ENCODE measurements around the gene PSPC1. TPM values are rescaled to one million over a fixed set of nuclear protein-coding genes. Genes with fewer than 3 reads are reported as not detected.
"Not testable (repeated sequence)": the region's sequence is repeated elsewhere in the genome, so short reads cannot be mapped to it uniquely, and the experiment has no call there.

The PSPC1 gene
- polyA plus RNA-seq, 12 donors = 39.7 to 55.6 (median 48.0) TPM; not detected in 1

DNA sequence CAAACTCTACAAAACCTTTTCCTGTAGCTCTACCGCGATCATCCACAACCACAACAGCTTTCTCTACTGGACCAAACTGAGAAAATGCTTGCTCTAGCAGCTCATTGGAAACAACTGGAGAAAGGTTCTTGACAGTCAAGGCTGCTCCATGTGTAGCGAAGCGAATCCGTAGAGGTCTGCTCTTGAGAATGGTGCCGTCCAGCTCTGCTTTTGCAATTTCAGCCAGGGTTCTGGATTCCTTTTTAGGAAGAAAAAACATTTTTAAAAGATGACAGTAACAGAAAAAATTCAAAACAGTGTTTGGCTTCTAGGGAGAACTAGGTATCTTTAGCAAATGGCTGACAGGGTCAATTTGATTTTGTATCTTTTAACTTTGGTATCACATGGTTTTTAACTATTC is 10.4 kb downstream of the PSPC1 start:
- no peak for DNase-seq

DNA sequence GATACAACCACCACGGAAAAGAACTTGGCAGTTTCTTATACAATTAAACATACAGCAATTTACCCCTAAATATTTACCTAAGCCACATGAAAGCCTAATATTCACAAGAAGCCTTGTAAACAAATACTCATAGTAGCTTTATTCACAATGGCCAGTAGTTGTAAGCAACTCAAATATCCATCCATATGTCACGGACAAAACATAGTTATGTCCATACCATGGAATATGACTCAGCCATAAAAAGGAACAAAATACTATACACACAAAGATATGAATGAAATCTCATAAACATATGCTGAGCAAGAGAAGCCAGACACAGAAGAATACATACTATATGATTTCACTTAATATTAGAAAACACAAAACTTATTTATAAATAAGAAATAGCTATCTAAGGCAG is 12.9 kb downstream of the PSPC1 start:
- DNase-seq = no peak

DNA sequence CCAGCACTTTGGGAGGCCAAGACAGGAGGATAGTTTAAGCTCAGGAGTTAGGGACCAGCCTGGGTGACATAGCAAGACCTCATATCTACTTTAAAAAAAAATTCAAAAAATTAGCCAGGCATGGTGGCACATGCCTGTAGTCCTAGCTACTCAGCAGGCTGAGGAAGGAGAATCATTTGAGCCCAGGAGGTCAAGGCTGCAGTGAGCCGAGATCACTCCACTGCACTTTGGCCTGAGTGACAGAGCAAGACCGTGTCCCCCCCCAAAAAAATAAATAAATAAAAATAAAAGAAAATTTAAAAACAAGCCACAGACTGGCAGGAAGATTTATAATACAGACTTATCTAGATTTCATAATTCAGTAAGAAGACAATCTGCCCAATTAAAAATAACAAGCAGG is 14.8 kb downstream of the PSPC1 start:
- no peak for DNase-seq

DNA sequence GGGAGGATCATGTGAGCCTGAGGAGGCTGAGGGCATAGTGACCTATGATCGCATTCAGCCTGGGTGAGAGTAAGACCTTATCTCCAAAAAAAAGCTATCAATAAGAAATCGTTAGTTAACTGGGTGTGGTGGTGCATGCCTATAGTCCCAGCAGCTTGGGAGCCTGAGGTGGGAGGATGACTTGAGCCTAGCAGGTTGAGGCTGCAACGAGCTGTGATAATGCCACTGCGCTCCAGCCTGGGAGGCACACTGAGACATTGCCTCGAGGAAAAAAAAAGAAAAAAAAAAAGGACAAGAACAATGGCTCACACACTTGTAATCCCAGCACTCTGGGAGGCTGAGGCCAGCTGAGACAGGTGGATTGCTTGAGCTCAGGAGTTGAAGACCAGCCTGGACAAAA is 16.2 kb downstream of the PSPC1 start:
- no peak for DNase-seq

DNA sequence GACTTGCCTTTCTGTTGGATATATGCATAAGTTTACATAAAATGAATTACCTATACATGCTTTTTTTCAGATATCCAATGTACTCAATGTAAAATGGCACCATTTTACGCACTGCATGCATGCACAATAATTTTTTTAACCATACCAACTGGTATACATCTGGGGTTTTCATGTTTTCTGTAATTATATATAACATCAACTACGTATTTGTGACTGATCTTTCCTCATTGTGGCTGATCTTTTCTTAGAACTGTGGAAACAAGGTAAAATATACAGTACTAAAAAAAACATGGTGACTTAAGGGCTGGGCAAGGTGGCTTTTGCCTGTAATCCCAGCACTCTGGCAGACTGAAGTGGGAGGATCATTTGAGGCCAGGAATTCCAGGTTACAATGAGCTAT is 18.5 kb downstream of the PSPC1 start:
- DNase-seq = no peak

DNA sequence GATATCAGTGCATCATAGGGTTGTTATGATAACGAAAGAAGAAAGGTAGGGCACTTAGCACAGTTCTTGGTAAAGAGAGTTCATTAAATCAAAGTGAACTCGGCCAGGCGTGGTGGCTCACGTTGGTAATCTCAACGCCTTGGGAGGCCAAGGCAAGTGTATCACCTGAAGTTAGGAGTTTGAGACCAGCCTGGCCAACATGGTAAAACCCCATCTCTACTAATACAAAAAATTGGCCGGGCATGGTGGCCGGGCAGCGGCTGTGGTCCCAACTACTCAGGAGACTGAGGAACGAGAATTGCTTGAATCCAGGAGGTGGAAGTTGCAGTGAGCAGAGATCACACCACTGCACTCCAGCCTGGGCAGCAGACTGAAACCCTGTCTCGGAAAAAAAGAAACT is 19.1 kb downstream of the PSPC1 start:
- no peak for DNase-seq

DNA sequence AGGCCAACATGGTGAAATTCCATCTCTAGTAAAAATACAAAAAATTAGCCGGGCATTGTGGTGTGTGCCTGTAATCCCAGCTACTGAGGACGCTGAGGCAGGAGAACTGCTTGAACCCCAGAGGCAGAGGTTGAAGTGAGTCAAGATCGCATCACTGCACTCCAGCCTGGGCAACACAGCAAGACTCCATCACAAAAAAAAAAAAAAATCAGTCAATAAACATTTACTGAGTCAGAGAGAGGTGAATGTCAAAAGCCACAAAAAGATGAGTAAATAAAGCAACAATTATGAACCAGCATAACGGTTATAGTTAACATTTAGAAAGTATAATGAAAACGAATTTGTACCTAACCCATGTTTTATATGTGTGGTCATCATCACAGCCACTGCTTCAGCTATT is 23.1 kb downstream of the PSPC1 start:
- DNase-seq = no peak

DNA sequence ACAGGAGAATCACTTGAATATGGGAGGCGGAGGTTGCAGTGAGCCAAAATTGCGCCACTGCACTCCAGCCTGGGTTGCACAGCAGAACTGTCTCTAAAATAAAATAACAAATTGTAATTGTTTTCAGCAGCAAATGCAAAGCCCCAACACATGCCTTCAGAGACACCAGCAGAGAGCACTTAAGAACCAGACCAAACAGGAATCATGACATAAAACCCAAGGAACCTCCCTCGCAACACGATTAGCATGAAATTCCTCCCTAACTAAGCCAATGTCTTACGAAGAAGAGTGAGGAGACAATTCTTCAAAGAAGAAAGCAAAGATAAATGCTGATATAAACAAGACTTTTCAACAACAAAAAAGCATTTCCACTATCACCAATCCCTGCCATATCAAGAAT is 40.1 kb downstream of the PSPC1 start:
- DNase-seq = no peak

DNA sequence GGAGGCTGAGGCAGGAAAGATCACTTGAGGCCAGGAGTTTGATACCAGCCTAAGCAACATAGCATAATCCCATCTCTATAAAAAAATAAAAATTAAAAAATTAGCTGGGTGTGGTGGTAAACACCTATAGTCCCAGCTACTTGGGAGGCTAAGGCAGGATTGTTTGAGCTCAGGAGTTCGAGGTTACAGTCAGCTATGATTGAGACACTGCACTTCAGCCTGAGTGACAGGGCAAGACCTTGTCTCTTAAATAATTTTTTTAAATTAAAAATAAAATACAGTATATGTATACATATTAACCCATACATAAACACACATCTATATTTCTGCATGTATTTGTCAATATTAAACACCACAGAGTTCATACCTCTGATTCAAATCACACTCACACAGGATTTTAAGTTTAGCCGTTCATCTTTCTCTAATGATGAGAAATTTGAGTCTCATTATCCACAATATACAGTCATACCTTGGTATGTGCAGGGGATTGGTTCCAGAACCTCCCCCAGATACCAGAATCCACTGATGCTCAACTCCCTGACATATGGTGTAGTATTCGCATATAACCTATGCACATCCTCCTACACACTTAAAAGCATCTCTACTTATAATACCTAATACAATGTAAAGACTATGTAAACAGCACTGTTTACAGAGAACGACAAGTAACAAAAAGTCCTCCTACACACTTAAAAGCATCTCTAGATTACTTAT is 44.7 kb downstream of the PSPC1 start:
- no peak for DNase-seq

DNA sequence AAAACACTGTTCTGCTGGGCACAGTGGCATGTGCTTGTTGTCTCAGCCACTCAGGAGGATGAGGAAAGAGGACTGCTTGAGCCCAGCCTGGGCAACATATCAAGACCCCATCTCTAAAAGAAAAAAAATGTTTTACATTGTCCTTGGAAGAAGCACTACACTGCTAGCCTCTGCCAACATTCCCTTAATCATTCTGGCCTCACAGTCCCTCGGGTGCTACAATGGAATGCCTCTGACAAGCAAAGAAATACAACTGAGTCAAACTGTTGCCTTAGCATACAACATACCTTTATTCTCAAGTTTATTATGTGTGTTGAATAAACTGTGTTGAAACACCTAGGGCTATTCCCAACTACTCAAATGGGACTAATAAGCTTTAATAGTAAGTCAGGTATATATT is 56.1 kb downstream of the PSPC1 start:
- no peak for DNase-seq

DNA sequence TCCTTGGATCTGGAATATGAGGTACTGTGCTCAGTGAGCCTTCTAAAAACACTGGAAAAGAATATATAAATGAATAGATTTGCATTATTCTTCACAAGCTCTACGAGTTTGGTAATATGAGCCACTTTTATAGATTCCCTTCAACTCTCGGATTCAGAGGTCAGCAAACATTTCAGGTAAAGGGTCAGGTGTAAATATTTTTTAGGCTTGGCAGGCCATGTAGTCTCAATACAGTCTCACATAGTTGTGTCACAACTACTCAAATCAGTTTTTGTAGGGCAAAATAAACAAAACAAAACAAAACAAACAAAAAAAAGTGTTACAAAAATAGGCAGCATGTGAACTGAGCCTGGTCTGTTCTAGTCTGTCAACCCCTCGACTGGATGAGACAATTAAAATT is 57.4 kb downstream of the PSPC1 start:
- DNase-seq = no peak

DNA sequence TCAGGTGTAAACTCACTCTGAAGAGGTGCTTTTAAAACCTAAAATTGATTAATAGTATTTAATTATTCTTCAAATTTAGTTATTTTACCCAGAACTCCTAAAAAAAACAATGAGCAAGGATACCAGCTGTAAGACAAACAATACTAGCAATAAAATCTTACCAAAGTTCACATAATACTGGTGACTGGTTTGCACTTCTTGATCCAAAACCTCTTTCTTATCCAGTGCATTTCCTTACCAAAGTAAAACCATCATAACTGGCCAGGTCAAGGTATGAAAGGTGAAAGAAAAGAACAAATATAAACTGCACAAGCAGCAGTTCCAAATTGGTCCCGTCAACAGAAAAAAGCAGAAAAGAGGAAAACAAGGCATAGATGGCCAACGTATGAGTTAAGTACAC is 62.7 kb downstream of the PSPC1 start:
- no peak for DNase-seq

DNA sequence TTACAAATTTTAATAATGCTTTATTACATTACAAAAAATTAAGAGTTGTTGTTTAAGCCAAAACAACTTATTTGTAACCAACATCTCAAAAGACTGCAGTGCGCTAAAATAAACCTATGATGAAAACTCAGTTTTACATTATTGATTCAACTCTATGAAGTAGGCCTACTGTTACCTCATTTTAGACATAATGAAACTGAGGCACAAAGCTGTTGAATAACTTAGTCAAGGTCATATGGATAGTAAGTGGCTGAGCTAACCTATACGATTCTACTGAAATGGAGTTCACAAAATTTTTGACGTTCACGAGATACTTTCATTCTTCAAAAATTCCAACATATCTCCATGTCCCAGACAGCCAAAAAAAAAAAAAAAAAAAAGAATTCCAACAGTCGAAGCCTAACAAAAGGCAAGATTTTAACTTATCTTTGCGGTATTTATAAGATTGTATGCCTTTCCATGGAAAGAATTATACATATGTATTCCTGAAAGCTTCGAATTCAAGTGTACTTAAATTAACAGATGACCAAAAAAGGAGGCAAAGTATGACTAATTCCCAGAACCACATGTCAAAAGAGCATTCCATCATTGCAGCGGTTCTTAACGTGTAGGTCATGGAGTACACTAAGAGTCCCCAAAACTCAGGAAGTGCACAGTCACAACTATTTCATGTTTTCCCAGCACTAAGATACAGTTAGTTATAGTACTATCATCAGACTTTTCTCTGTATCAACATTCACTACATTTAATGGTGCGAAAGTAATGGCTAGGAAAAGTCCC is 69.4 kb downstream of the PSPC1 start:
- DNase-seq = no peak

DNA sequence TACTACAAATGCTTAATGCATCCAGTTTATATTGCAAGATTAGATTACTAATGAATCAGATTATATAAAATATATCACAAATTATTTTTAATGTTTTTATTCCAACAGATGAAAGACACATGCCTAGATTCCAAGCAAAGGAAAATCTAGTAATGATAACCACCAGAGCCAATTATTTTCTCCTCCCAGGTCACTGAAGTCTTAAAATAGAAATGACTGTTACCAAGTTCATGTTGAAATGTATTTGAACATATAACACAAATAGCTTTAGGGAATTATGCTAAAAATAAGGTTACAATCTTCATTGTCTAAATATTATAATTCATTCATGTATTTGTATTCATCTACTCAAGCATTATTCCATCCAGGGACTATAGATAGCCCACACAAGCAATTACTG is 73.0 kb downstream of the PSPC1 start:
- not testable (repeated sequence) for DNase-seq

DNA sequence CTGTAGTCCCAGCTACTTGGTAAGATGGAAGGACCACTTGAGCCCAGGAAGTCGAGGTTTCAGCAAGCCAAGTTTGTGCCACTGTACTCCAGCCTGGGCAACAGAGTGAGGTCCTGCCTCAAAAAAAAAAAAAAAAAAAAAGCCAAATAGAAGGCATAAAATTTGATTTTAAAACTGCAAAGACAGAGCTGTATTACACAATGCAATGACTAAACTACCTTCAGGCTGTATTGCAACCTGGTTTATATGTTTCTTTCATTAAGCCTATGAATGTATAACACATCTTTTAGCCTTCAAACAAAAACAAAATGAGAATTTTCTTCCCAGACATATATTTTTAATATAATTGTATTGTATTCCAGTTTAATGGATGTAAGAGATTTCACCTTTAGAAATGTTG is 73.7 kb downstream of the PSPC1 start:
- not testable (repeated sequence) for DNase-seq

DNA sequence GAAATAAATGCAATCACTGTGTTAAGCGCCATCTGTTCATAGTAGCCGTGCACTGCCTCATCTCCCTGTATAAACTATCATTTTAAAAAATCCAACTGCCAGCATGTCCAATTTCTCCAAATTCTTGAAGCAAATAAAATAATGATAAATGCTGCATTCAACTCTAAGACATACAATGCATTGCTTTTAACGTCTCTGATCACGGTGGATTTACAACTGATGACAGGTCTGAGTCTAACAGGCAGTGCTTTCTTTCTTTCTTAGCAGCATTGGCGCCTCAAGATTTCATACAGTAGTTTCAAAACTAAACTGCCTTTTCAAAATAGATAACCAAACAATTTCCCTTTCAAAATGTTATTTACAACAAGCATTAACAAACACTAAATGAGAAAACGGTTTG is 78.5 kb downstream of the PSPC1 start:
- not testable (repeated sequence) for DNase-seq

DNA sequence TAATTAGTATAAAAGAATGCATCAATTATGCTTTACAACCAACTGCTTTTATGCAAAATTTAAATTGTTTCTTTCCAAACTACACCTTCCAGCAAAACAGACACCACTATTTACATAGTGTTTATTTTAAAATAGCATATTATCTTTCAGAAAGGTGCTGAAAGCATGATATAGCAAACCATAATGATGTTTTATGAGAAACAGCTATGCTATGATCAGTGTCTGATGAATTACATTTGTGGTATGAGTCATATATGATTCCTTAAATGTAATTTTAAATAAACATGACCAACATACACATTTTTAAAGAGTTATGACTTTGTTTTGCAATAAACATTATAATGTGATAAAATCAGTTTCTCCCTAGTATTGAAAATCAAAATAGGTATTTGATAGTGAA is 81.1 kb downstream of the PSPC1 start:
- not testable (repeated sequence) for DNase-seq

DNA sequence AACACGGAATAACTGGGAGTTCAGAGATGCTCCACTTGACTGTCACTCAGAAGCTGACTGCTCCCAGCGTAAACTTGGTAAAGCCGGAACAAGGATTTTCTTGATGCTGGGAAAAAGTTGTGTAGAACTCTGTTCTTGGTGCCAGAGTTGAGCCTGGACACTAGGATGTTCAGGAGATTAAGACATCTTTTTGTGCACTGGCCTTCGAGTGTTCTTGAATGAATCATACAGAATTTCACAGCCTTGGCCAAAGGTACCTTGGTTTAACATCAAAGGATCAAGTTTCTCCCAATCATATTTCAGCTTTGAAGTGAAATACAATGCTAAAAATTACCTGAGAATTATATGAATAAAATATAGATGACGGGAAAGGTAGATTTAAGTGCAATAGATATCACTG is 81.8 kb downstream of the PSPC1 start:
- not testable (repeated sequence) for DNase-seq

DNA sequence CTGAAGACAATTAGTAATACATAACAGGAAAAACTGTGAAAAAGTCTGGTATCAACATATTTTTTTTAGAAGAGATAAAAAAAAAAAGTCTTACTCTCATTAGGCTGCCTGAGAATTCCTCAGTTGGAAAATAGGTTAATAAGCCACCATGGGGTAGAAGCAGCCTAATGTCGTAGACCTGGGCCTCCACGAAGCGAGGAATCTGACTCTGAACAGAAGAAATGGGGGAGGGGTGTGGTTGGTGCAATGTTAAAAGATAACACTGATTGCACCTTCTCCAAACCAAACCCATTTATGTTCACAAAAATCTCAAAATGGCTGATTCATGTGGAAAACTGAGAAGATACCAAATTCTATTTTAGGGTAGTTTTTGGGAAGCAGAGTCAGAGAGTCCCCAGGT is 86.9 kb downstream of the PSPC1 start:
- no peak for DNase-seq

DNA sequence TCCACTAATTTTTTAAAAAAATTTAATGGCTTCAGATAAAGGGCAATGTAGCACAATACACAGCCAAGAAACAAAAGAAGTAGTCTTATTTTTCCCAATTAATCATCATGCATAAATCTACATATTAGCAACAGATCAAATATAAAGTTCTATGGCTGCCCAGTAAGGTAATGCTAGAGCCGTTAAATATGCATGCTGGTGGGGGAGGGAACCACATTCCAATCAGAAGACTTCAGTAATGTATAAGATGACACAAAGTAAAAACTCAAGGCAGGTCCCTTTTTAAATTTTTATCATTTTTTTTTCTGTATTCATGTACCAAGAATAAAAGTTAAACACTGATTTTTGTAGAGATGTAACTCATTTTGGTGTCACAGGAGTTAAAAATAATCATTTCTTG is 87.3 kb downstream of the PSPC1 start:
- no peak for DNase-seq

DNA sequence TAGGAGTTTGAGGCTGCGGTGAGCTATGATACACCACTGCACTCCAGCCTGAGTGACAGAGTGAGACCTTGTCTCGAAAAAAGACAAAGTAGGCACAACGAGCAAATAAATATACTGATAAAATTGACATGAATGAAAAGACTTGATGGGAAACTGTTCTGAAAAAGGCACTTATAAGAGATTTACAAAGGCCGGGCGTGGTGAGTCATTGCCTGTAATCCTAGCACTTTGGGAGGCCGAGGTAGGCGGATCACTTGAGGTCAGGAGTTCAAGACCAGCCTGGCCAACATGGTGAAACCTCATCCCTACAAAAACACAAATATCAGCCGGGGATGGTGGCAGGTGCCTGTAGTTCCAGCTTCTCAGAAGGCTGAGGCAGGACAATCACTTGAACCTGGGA is 91.3 kb downstream of the PSPC1 start:
- DNase-seq = not testable (repeated sequence)

DNA sequence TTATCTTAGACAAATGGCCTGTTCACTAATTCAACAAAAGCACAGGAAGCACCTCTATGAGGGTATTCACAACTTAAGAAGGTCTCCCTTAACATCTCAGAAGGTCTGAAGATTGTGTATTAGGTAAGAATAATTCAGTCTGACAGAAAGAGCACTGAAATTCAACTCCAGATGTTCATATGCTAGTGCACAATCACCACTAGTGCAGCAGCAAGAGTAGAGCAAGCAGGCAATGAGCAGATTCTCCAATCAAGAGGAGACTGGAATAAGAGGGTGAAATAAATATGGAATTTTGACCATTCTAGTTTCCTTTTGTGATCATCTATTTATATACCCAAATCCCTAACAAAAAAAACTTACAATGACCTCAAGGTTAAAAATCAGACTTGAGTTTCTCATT is 97.3 kb downstream of the PSPC1 start:
- no peak for DNase-seq

DNA sequence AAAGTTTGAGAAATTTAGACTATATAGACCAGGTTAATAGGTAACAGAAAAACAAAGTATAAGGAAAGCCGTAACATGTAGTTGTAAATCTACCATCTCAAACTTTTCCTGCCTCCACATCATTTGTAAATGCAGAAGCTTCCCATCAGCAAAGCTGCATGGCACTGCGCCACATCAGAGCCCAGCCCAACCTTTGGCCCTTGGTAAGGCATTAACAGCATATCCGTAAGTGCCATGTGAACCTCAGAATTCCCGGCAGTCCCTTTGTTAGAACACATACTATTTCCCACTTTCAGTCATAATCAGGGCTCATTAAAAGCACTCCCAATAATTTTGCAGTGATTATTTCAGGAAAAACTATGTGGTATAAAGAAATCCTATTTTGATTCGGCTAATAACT is 97.7 kb downstream of the PSPC1 start:
- no peak for DNase-seq

DNA sequence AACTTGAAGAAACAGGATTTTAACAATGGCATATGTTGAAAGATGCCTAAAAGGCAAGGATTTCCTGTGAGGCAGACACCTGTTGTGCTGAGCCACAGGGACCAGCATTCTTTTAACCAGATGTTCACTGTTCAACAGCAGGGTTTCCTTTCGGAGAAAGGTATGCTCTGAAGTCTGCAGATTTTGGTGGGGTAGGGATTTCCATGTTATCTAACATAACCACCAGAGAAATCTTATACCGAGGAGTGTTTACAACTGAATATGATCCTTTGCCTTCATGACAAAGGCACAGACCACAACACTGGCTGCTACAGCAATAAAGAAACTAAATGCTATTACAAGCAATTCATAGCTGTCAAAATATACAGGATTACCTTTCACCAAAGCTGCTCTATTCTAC is 101.2 kb downstream of the PSPC1 start:
- DNase-seq = no peak
